Fibroblast of skin of abdomen (primary cell): ENCODE results near the gene MPL. TPM values are rescaled to one million over a fixed set of nuclear protein-coding genes. Genes with fewer than 3 reads are reported as not detected.
A peak's percentile ranks its signal among the peaks of the same experiment; 100 is the strongest.

Source experiments
- DNase-seq: peaks from one replicate; pipeline ENCODE4 v3.0.0-alpha.2; 2013
- polyA plus RNA-seq, 2 experiments: library from polyadenylated mRNA; unstranded; fragments of 120-200 nt; gene quantifications; one replicate each; pipeline ENCODE4 v1.2.1, GENCODE V29; 2013; ENCODE audit not compliant: insufficient read length in 2 of 2

Gene MPL
- not detected for polyA plus RNA-seq (2013, experiment 1 of 2; ENCODE audit: insufficient read length)
- not detected for polyA plus RNA-seq (2013, experiment 2 of 2; ENCODE audit: insufficient read length)

DNA sequence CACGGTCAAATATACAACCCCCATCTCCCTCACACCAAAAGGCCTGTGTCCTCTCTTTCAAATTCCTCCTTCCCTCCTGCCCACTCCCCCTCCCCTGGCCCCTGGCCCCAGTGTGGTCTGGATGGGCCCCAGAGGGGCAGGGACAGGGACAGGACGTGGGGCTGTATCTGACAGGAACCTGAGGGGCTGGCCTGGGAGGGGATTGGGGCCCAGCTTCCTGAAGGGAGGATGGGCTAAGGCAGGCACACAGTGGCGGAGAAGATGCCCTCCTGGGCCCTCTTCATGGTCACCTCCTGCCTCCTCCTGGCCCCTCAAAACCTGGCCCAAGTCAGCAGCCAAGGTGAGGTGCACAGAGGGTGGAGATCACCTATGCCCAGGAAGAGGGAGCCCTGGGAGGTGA is at the start of gene MPL:
Gene MPL, plus strand, starts transcription at position 231 of the 400 bp plus-strand sequence. Its CDS starts 31 bp downstream, at position 262.
- DNase-seq, result no peak

DNA sequence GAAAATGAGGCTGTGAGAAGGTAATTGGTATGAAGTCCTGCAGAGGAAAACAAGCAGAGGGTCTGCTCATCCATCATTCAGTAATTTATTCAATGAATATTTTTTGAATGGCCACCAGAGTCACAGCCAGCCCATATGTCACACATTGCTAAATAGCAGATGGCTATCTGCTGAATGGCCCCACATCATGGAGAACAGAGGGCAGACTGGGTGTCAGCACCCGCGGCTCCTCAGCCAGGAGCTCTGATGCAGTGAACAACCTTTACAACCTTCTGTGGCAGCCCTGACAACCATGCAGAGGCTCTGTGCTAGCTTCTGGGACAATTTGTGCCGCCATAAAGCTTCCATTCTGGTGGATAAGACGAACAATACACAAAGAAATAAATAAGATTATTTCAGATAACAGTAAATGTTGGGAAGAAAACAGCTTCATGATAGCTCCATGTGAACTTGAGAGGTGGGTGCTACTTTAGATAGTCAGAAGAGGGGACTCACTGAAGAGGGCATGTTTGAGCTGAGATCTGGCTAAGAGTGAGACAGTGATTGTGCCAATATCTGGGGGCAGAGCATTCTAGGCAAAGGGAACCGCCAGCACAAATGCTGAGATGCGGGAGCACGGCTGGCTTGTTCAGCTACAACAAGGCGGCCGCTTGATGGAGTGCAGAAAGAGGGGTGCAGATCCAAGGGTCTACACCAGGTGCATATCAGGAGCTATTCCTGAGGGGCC is 49.4 kb upstream of the MPL start:
- no peak for DNase-seq

DNA sequence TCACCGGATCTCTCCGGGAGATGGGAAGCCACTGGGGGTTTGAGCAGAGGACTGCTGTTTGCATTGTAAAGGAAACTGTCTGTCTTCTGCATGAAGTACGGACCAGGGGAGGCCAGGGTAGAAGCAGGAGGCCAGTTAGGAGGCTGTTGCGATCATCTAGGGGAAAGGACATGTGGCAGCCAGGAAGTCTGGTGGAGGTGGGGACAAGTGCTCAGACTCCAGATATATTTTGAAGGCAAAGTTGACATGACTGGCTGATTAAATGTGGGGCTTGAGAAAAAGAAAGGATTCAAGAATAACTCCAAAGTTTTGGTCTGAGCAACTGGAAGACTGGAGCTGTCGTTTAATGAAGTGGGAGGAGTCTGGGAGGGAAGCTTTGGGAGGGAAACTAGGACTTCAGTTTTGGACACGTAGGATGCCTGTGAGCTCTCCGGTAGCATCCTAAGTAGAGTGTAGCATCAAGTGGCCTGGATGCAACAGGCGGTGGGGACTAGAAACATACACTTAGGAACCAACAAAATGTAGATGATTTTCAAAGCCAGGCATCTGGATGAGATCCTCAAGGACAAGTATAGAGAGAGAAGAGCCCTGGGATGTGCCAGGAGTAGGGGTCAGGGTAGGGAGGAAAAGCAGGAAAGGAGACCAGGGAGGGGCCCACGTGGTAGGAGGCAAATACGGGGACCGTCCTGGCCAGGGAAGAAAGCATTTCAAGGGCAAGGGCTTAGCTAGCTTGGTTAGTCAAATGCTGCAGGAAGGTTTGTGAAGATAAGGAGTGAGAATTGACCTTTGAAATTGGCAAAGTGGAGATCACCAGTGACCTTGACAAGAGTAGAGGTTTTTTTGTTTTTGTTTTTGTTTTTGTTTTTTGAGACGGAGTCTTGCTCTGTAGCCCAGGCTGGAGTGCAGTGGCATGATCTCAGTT is 48.6 kb upstream of the MPL start:
- DNase-seq, result no peak

DNA sequence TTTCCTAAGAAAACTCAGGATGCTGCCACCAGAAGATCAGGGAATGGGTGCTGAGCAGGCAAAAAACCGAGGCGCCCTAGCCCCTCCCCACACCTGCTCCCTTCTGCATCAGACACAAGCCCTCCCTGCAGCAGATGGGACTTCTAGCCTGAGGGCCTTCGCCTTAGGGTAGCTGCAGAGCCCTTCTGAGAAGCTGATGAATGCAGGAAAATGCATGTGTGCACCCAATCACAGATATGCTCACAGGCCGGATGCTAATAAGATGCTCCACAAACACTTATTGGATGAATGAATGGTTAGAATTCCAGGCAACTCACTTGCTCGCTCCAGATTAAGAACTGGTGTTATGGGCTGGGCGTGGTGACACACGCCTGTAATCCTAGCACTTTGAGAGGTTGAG is 45.4 kb upstream of the MPL start:
- DNase-seq, result no peak

DNA sequence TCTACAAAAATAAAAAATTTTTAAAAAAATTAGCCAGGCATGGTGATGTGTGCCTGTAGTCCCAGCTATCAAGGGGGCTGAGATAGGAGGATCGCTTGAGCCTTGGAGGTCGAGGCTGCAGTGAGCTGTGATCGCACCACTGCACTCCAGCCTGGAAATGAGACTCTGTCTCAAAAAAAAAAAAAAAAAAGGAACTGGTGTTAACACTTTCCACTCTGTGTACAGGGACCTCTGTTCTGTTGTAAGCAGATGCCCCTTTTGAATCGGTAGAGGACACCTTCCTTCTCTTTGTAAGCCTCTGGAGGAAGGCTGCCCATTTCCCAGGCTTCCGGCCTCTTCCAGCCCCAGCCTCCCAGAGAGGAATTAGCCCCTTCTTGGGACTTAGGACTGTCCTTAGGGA is 44.9 kb upstream of the MPL start:
- DNase-seq, result no peak

DNA sequence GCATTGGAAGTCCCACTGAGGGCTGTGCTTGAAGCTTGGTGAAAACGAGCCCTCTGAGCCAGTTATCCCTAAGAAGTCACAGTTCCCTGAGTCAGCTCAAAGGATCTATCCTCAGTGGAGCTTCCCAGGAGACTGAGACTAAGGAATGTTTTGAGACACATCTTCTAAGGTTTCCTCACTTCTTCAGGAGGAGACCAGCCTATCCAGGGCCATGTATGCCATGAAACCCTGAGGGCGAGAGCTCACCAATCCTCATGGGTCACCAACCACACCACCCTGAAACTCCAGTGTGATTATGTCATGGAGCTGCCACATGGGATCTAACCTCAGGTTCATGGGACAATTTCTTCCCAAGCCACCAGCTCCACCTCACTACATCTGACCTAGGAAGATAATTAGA is 44.4 kb upstream of the MPL start:
- no peak for DNase-seq

DNA sequence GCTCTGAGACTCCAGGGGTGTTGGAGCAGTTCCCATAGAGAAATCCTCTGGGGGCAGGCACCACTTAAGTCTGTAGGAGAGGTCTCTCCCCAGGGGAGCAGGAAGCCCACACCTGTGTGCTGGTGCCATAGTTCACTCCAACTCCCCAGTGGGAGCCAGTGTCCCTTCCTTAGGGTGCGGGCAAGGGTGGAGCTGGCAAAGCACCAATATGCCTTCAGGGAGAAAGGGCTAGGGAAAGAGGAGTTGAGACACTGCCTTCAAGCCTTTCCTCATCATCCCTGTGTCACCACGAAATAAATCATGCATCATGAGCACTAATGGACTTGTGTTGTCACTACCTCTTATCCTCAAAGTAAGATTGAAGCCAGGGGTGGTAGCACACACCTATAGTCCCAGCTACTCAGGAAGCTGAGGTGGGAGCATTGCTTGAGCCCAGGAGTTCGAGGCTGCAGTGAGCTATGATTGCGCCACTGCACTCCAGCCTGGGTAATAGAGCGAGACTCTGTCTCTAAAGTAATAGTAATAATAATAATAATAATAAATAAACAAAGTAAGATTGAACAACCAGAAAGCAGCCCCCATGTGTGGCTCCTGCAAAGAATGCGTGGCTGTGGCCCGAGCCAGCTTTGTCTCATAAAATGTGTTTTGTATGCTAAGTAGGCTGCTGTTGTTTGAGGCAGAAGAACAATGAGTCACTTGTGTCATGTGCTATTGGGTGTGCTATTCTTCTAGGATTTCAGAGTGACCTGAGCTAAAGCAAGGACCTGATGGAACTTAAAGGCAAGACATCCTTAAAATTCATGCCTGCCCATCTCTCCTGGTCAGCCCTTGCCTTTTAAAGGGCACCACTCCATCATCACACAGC is 43.5 kb upstream of the MPL start:
- DNase-seq, result peak; percentile 18

DNA sequence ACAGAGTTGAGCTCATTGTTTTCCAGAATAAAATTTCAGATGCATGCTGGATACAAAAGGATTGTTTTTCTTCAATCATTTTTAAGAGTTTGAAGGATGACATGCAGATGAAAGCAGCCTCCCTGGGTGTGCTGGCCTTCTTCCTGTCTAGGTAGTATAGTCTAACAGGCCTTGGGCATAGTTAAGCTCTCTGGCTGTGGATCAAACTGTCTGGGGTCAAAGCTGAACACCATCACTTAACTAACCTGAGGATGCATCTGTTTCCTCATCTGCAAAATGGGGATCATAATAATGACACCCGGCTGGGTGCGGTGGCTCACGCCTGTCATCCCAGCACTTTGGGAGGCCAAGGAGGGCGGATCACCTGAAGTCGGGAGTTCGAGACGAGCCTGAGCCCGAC is 42.9 kb upstream of the MPL start:
- no peak for DNase-seq

DNA sequence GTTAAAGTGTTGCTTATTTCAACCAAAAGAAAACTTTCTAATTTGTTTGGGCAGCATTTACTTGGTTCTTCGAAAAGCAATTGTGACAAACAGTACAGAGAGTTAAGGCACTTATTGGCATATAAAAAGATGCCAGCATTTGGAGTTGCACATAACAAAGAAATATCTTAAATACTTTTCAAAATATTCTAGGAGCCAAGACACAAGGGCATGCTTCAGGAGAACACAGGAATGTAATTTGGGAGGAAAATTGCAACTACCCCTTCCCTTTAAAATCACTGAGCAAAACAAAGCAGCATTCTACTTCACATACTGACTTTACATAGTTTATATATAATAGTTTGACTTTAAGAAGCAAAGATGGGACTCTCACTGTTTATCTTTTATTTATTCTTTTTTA is 41.4 kb upstream of the MPL start:
- DNase-seq, result no peak

DNA sequence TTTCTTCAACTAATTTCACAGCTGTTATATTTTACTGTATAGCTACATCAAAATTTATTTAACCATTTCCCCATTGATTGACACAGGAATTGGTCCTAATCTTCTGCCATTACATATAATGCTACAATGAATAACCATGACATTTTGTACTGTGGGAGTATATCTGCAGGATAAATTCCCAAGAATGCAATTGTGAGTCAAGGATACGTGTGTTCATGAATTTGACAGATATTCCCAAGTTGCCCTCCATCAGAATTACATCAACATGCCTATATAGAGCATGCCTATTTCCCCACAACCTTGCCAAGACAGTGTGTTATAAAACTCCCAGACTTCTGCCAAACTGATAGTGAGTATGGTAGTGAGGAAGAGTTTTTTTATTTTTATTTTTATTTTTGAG is 39.6 kb upstream of the MPL start:
- no peak for DNase-seq

DNA sequence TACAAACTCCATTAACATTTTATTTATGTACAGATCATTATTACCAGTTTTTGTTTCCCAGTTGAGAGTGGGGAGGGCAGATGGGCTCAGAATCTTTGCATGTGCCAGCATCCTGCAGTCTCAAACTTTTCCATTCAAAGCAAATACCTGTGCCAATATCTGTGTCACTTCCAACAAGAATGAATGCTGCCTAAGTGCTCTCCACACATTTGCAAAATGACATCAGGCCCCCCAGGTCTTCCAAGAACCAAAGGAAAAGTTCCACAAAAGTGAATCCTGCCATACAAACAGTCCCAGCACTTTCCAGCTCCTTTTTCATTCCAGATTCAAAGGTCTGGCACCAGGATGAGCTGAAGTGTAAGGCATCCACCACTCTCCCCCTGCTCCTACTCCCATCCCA is 38.5 kb upstream of the MPL start:
- no peak for DNase-seq

DNA sequence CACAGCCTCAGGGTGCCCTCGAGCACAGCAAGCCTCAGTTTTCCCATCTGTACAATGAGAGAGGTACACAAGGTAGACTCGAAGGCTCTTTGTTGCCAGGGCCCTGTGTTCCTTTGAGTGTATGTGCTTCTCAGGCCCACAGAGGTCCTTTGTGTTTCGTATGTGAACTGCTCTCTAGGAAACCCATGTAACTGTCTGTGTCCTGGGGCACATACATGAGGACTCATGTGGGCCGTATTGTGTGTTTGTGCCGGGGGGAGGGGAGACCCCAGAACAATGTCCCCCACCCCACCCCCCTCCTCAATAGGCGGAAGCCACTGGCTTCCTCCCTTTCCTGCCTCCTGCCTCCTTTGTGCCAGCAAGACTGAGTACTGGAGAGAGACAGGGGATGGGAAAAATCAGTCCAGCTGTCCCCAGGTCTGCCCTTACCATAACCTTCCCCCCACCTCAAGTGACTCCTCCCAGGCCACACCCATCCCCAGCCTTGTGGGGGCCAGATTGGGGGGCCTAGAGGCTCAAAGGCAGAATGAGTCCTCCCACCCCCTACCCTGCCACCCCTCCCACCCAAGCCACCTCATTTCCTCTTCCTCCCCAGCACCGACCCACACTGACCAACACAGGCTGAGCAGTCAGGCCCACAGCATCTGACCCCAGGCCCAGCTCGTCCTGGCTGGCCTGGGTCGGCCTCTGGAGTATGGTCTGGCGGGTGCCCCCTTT is 37.1 kb upstream of the MPL start, which contains the start of gene TIE1:
Gene TIE1, plus strand, starts transcription at position 605 of the 717 bp plus-strand sequence. Its CDS starts 90 bp downstream, at position 695.
- no peak for DNase-seq

DNA sequence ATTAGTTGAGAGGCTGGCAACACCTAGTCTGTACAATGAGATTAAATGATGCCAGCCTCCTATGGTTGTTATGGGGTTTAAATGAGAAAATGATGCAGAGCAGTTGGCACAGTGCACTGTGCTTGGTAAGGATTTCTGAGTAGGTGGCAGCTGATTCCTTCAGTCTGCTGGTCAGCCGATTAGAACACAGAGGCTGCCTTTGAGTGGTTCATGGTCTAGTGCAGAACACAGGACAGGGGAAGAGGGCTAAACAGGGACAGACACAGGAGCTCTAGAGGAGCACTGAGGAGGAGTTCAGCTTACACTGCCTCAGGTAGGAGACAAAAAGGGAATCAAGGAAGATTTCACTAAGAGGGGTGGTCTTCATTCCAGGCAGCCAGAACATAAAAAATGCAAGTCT is 35.4 kb upstream of the MPL start:
- no peak for DNase-seq

DNA sequence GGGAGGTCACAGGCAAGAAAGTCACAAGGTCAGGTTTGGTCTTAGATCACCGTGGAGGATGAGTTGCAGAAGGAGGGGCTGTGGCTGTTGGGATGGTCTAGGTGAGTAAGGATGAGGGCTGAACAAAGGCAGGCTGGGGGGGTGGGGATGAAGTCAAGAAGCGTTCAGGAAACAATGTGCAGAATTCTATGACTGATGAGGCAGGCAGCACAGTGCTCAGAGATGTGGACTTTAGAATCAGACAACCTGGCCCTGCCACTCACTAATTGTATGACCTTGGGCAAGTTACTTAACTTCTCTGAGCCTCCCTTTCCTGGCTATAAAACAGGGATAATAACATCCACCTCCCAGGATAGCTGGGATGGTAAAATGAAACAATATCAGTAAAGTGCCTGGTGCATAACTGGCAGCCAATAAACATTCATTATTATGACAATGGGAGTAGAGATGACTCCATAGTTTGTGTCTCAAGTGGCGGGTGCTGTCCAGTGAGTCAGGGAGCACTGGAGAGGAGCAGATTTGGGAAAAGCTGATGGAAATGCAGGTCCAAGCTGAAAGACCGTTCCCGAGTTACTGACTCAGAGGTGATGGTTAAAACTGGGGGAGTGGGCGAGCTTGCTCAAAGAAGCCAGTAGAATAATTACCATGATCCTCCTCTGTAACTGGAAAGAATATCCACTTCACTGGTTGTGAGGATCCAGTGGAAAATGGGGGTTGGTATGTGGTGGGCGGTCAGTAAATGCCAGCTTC is 34.7 kb upstream of the MPL start:
- no peak for DNase-seq

DNA sequence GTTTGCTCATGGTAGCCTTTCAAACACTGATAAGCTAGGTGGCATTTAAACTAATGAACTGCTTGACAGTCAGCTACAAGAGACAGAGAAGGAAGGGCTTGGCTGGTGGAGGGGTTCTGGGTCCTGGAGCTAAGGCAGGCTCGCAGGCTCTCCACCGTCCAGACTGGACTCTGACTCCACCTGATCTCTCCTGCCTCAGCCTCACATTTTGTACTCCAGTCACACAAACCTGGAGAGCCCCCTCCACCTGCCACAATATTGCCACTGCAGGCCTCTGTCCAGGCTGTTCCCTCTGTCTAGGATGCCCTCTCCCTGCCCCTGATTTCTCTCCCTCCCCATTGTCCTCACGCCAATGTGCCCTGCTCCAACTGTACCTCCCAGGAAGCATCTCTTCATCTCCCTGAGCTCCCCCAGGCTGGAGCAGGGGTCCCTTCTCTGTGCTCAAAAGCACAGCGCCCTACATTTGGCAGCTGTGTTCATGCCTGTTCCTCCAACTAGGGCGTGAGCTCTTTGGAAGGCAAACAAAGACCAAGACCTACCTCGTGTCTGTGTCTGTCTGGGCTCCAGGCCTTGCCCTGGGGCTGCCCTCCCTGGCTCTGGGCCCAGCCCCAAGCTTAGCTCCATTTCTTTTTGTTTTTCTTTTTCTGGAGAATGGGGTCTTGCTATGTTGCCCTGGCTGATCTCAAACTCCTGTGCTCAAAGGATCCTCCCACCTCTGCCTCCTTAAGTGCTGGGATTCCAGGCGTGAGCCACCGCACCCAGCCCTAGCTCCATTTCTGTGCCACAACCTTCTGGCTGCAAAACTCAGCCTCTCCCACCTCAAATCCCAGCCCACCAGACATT is 33.9 kb upstream of the MPL start:
- DNase-seq, result no peak

DNA sequence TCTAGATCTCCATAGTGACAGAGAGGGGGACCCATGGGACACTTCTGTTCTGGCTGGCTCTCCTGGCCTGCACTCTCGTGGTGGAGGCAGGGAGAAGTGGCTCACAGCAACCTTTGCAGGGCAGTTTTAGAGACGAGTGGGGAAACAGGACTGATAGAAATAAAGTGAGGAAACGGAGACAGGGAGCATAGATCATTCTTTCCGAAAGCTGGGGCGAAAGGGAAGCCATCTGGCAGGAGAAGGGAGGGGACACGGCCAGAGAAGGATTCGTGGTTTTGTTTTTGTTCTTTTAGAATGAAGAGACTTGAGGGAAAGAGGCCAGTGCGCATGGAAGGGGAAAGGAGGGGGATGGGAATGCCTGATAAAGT is 33.3 kb upstream of the MPL start:
- no peak for DNase-seq

DNA sequence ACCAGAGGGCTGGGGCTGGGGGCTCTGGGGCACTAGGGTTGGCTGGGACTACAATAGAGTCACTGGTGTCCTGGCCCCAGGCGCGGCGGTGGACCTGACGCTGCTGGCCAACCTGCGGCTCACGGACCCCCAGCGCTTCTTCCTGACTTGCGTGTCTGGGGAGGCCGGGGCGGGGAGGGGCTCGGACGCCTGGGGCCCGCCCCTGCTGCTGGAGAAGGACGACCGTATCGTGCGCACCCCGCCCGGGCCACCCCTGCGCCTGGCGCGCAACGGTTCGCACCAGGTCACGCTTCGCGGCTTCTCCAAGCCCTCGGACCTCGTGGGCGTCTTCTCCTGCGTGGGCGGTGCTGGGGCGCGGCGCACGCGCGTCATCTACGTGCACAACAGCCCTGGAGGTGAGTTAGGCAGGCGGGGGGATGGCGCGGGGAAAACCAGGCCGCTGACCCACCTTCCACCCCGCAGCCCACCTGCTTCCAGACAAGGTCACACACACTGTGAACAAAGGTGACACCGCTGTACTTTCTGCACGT is 32.8 kb upstream of the MPL start:
- DNase-seq, result no peak

DNA sequence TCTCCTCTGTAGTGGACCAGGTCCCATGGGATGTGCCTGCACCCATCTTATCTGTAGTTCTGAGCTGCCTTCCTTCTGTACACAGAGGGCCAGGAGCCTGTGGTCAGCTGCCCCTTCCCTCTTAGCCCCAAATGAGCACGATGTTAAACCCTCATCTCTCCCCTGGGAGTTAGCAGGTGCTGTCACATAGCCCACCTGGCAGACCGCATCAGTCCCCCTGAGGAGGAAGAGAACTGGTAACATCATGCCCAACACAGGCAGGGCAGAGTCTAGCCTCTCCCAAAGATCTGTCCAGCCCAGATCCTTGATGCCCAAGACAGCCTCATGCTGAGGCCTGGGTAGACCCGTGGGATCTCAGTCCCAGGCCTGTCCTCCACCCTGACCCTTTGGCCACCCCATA is 32.2 kb upstream of the MPL start:
- no peak for DNase-seq

DNA sequence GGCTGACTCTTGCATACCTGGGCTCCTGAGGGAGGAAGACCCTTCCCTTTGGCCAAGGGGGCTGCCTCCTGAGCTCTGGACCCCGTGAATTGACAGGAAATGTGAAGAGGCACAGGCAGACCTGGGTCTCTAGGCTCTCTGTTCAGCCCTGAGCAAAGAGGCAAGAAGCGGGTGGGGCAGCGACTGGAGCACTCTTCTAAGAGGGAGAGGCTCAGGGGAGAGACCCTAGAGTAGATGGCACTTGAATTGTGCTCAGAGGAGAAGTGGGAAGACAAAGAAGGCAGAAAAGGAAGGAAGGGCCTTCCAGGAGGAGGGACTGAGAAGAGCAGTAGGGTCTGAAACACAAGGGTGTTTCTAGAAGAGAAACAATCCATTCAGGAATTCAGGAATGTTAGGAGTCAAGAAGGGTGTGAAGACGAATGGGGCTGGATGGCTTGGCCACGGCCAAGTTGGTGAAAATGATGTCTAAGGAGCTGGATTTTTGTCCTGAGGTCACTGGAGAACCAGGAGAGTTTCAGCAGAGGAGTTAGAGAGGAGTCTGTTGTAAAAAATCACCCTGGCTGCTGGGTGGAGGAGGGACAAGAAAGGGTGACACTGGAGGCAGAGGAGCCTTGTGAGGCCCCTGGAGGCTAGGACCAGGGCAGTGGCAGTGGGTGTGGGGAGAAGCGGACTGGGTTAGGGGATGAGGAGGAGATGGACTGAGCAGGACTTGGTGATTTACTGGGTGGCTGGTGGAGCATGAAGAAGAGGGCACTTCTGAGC is 31.5 kb upstream of the MPL start:
- no peak for DNase-seq
